ENCODE data around the gene FBXO42.

GRCh38 chr1:16217061-16217785 is 135.1 kb downstream of the FBXO42 start:
- TF ChIP-seq TAF1 (IDR thresholded peaks at IDR 0.05; ENCODE audit: low read depth, low read length) (no peak), POLR2A (IDR thresholded peaks at IDR 0.05; ENCODE audit: low read depth, low read length) (no peak), SPI1 (IDR thresholded peaks at IDR 0.05; ENCODE audit: low read depth, low read length) (no peak), POLR2AphosphoS5 (IDR thresholded peaks at IDR 0.05; ENCODE audit: low read depth, low read length) (no peak), PAX5 (IDR thresholded peaks at IDR 0.05; ENCODE audit: insufficient read depth, low read length, severe bottlenecking) (no peak), POU2F2 (IDR thresholded peaks at IDR 0.05; ENCODE audit: low read depth, low read length) (no peak)
